Measurements from ENCODE around the gene NFATC3.
"Not testable (repeated sequence)": the region's sequence is repeated elsewhere in the genome, so short reads cannot be mapped to it uniquely, and the experiment has no call there.

Gene NFATC3

GRCh38 chr16:68120496-68120895, 35.3 kb downstream of the NFATC3 start:
- DNase-seq: not testable (repeated sequence)

GRCh38 chr16:68126395-68126794, 41.2 kb downstream of the NFATC3 start:
- no peak for DNase-seq

- no peak for DNase-seq
Observed at GRCh38 chr16:68128577-68129305, 43.6 kb downstream of the NFATC3 start.

GRCh38 chr16:68130520-68130919, 45.4 kb downstream of the NFATC3 start:
- no peak for DNase-seq

- DNase-seq: no peak
Observed at GRCh38 chr16:68131813-68132706, 46.9 kb downstream of the NFATC3 start.

- not testable (repeated sequence) for DNase-seq
Observed at GRCh38 chr16:68133000-68133399, 47.8 kb downstream of the NFATC3 start.

- DNase-seq: no peak
Observed at GRCh38 chr16:68134644-68135043, 49.5 kb downstream of the NFATC3 start.

GRCh38 chr16:68136515-68136914, 51.3 kb downstream of the NFATC3 start:
- no peak for DNase-seq

GRCh38 chr16:68144008-68144407, 58.8 kb downstream of the NFATC3 start:
- no peak for DNase-seq

GRCh38 chr16:68146585-68146984, 61.4 kb downstream of the NFATC3 start:
- no peak for DNase-seq

GRCh38 chr16:68147444-68147843, 62.3 kb downstream of the NFATC3 start:
- DNase-seq: no peak

GRCh38 chr16:68149596-68149995, 64.4 kb downstream of the NFATC3 start:
- no peak for DNase-seq

GRCh38 chr16:68155425-68155824, 70.3 kb downstream of the NFATC3 start:
- no peak for DNase-seq

- DNase-seq: no peak
Observed at GRCh38 chr16:68162413-68162812, 77.2 kb downstream of the NFATC3 start.

GRCh38 chr16:68163275-68163674, 78.1 kb downstream of the NFATC3 start:
- not testable (repeated sequence) for DNase-seq

- no peak for DNase-seq
Observed at GRCh38 chr16:68166264-68166663, 81.1 kb downstream of the NFATC3 start.

GRCh38 chr16:68179196-68179795, 94.1 kb downstream of the NFATC3 start:
- no peak for DNase-seq

GRCh38 chr16:68179855-68180254, 94.7 kb downstream of the NFATC3 start:
- no peak for DNase-seq

GRCh38 chr16:68183046-68183445, 97.9 kb downstream of the NFATC3 start:
- no peak for DNase-seq

GRCh38 chr16:68186877-68187276, 101.7 kb downstream of the NFATC3 start:
- no peak for DNase-seq

GRCh38 chr16:68187505-68187904, 102.3 kb downstream of the NFATC3 start:
- no peak for DNase-seq

GRCh38 chr16:68188170-68188569, 103.0 kb downstream of the NFATC3 start:
- no peak for DNase-seq

- DNase-seq: no peak
Observed at GRCh38 chr16:68190081-68190480, 104.9 kb downstream of the NFATC3 start.
